Measurements from ENCODE around the gene GRM8. TPM values are rescaled to one million over a fixed set of nuclear protein-coding genes. Genes with fewer than 3 reads are reported as not detected.

GRM8 gene
- total RNA-seq, 4 donors from 2014 or later = 0.57 TPM; not detected in 3

- Histone ChIP-seq H3K27me3 (no peaks in the 10 kb centered on the region), H3K4me3 (no peak overlapping the region), H3K27ac (no peak overlapping the region), H3K4me1 (no peaks in the 10 kb centered on the region), H3K36me3 (no peaks in the 10 kb centered on the region), H3K9me3 (no peaks in the 10 kb centered on the region)
- DNase-seq = no peak
- intact Hi-C loops (cut with DNase I) = no loop called here
- no peak for TF ChIP-seq CTCF (IDR thresholded peaks at IDR 0.05)
- no peak for TF ChIP-seq POLR2A (IDR thresholded peaks at IDR 0.05)
Measured at GRCh38 chr7:127177156-127177555, 75.6 kb downstream of the GRM8 start.

GRCh38 chr7:127162366-127162765 is 90.4 kb downstream of the GRM8 start:
- WGBS, 2 donors = 41 to 61% methylated on average over 2 of the region's 2 CpGs
- no peak for DNase-seq
- intact Hi-C loops (cut with DNase I) = no loop called here
- H3K27ac ChIP-seq = no peak overlapping the region
- H3K27me3 ChIP-seq = no peaks in the 10 kb centered on the region
- no peak for TF ChIP-seq POLR2A (IDR thresholded peaks at IDR 0.05)
- H3K9me3 ChIP-seq = no peaks in the 10 kb centered on the region
- no peak overlapping the region for H3K4me3 ChIP-seq
- H3K4me1 ChIP-seq = no peaks in the 10 kb centered on the region
- H3K36me3 ChIP-seq = no peaks in the 10 kb centered on the region

- DNase-seq = no peak
- peak in 1 of 6 experiments; percentile 12 for TF ChIP-seq CTCF (IDR thresholded peaks at IDR 0.05)
- TF ChIP-seq POLR2A (IDR thresholded peaks at IDR 0.05) = no peak
- Histone ChIP-seq H3K27ac (no peak overlapping the region), H3K36me3 (no peaks in the 10 kb centered on the region), H3K4me3 (no peak overlapping the region), H3K27me3 (no peaks in the 10 kb centered on the region), H3K4me1 (no peaks in the 10 kb centered on the region), H3K9me3 (no peaks in the 10 kb centered on the region)
- intact Hi-C loops (cut with DNase I) = no loop called here
- 56 to 71% methylated on average over 2 of the region's 3 CpGs for WGBS, 2 donors
Measured at GRCh38 chr7:127158659-127159058, 94.1 kb downstream of the GRM8 start.

- no peak for DNase-seq
- Histone ChIP-seq H3K36me3 (no peaks in the 10 kb centered on the region), H3K9me3 (no peaks in the 10 kb centered on the region), H3K4me1 (no peaks in the 10 kb centered on the region), H3K27ac (no peak overlapping the region), H3K27me3 (no peaks in the 10 kb centered on the region), H3K4me3 (no peak overlapping the region)
- TF ChIP-seq CTCF (IDR thresholded peaks at IDR 0.05) (no peak), POLR2A (IDR thresholded peaks at IDR 0.05) (no peak)
- WGBS, 2 donors = 39 to 53% methylated on average over 4 of the region's 4 CpGs
- intact Hi-C loops (cut with DNase I) = no loop called here
Measured at GRCh38 chr7:127154958-127155357, 97.8 kb downstream of the GRM8 start.

GRCh38 chr7:127154101-127154500 is 98.6 kb downstream of the GRM8 start:
- Histone ChIP-seq H3K4me1 (no peaks in the 10 kb centered on the region), H3K27me3 (no peaks in the 10 kb centered on the region), H3K4me3 (no peak overlapping the region), H3K27ac (no peak overlapping the region), H3K9me3 (no peaks in the 10 kb centered on the region), H3K36me3 (no peaks in the 10 kb centered on the region)
- intact Hi-C loops (cut with DNase I) = no loop called here
- DNase-seq = no peak
- 55 to 68% methylated on average over 3 of the region's 3 CpGs for WGBS, 2 donors
- TF ChIP-seq POLR2A (IDR thresholded peaks at IDR 0.05) (no peak), CTCF (IDR thresholded peaks at IDR 0.05) (no peak)

GRCh38 chr7:127153315-127153714 is 99.4 kb downstream of the GRM8 start:
- intact Hi-C loops (cut with DNase I) = no loop called here
- Histone ChIP-seq H3K36me3 (no peaks in the 10 kb centered on the region), H3K27me3 (no peaks in the 10 kb centered on the region), H3K4me1 (no peaks in the 10 kb centered on the region), H3K27ac (no peak overlapping the region), H3K9me3 (no peaks in the 10 kb centered on the region), H3K4me3 (no peak overlapping the region)
- WGBS, 2 donors = 79 to 81% methylated on average over 3 of the region's 3 CpGs
- no peak for TF ChIP-seq POLR2A (IDR thresholded peaks at IDR 0.05)
- TF ChIP-seq CTCF (IDR thresholded peaks at IDR 0.05) = no peak
- DNase-seq = no peak
